T1000 (cell line): ENCODE measurements around the gene MTA3.

ENCODE experiments used
- DNase-seq: peaks from one replicate; lab custom pipeline; 2025; ENCODE audit warnings: mixed read lengths; lab: John Stamatoyannopoulos, UW

The MTA3 gene

GRCh38 chr2:42733852-42734251 lies 165.4 kb downstream of the MTA3 start:
- DNase-seq = no peak

- no peak for DNase-seq
These were observed 168.3 kb downstream of the MTA3 start for GRCh38 chr2:42736598-42737322.

GRCh38 chr2:42741140-42741539 lies 172.7 kb downstream of the MTA3 start:
- no peak for DNase-seq

GRCh38 chr2:42742740-42743658 lies 174.6 kb downstream of the MTA3 start:
- no peak for DNase-seq

GRCh38 chr2:42743659-42743990 lies 175.2 kb downstream of the MTA3 start:
- no peak for DNase-seq

- DNase-seq = no peak
These were observed 176.2 kb downstream of the MTA3 start for GRCh38 chr2:42744545-42745082.

GRCh38 chr2:42747422-42747821 lies 179.0 kb downstream of the MTA3 start:
- DNase-seq = no peak

GRCh38 chr2:42748840-42749239 lies 180.4 kb downstream of the MTA3 start:
- DNase-seq = no peak

- no peak for DNase-seq
These were observed 183.9 kb downstream of the MTA3 start for GRCh38 chr2:42752314-42752713.

- no peak for DNase-seq
These were observed 184.7 kb downstream of the MTA3 start for GRCh38 chr2:42752816-42753813.

- DNase-seq = no peak
These were observed 185.8 kb downstream of the MTA3 start for GRCh38 chr2:42754021-42754775.

GRCh38 chr2:42754776-42755140 lies 186.3 kb downstream of the MTA3 start:
- DNase-seq = no peak

GRCh38 chr2:42755191-42755880 lies 186.9 kb downstream of the MTA3 start:
- no peak for DNase-seq

- DNase-seq = no peak
These were observed 187.8 kb downstream of the MTA3 start for GRCh38 chr2:42756150-42756775.

GRCh38 chr2:42756966-42757513 lies 188.6 kb downstream of the MTA3 start:
- DNase-seq = no peak

GRCh38 chr2:42757981-42758740 lies 189.7 kb downstream of the MTA3 start:
- no peak for DNase-seq

- DNase-seq = no peak
These were observed 190.3 kb downstream of the MTA3 start for GRCh38 chr2:42758751-42759150.

- DNase-seq = no peak
These were observed 193.1 kb downstream of the MTA3 start for GRCh38 chr2:42761554-42761953.

GRCh38 chr2:42762155-42762554 lies 193.7 kb downstream of the MTA3 start:
- DNase-seq = no peak
